GM19193 (cell line): ENCODE data around the gene MZB1.

Source experiments
- POLR2A ChIP-seq: IDR thresholded peaks from 4 replicates; pipeline ENCODE4 v1.6.1; 2011; ENCODE audit not compliant: insufficient read depth, insufficient read length; ENCODE audit errors: extremely low read depth

The MZB1 gene

GRCh38 chr5:139377226-139377625 is 12.5 kb downstream of the MZB1 start:
- no peak for TF ChIP-seq POLR2A

GRCh38 chr5:139376364-139376763 is 13.3 kb downstream of the MZB1 start:
- no peak for TF ChIP-seq POLR2A

- no peak for TF ChIP-seq POLR2A
These were observed 14.8 kb downstream of the MZB1 start for GRCh38 chr5:139374909-139375308.

GRCh38 chr5:139371482-139372435 is 18.0 kb downstream of the MZB1 start:
- TF ChIP-seq POLR2A = no peak

GRCh38 chr5:139369181-139369580 is 20.5 kb downstream of the MZB1 start:
- TF ChIP-seq POLR2A = no peak

- TF ChIP-seq POLR2A = no peak
These were observed 21.1 kb downstream of the MZB1 start for GRCh38 chr5:139368613-139369012.

- TF ChIP-seq POLR2A = no peak
These were observed 25.2 kb downstream of the MZB1 start for GRCh38 chr5:139364466-139364865.

- no peak for TF ChIP-seq POLR2A
These were observed 25.8 kb downstream of the MZB1 start for GRCh38 chr5:139363937-139364336.

- no peak for TF ChIP-seq POLR2A
These were observed 27.8 kb downstream of the MZB1 start for GRCh38 chr5:139361835-139362429.

GRCh38 chr5:139360384-139360783 is 29.3 kb downstream of the MZB1 start:
- no peak for TF ChIP-seq POLR2A

- no peak for TF ChIP-seq POLR2A
These were observed 31.6 kb downstream of the MZB1 start for GRCh38 chr5:139358064-139358463.

GRCh38 chr5:139354186-139354585 is 35.5 kb downstream of the MZB1 start:
- TF ChIP-seq POLR2A = no peak

GRCh38 chr5:139344177-139344576 is 45.5 kb downstream of the MZB1 start:
- no peak for TF ChIP-seq POLR2A

GRCh38 chr5:139343476-139343875 is 46.2 kb downstream of the MZB1 start:
- no peak for TF ChIP-seq POLR2A

- TF ChIP-seq POLR2A = no peak
These were observed 47.3 kb downstream of the MZB1 start for GRCh38 chr5:139342423-139342723.
